Measurements from ENCODE around the gene CEND1.

CEND1 gene

GRCh38 chr11:794766-795633 lies 5.1 kb upstream of the CEND1 start:
- no peak for DNase-seq (ENCODE audit: low spot score)

GRCh38 chr11:794013-794765 lies 4.3 kb upstream of the CEND1 start:
- DNase-seq (ENCODE audit: low spot score): no peak

- DNase-seq (ENCODE audit: low spot score): no peak
These were observed 3.7 kb upstream of the CEND1 start for GRCh38 chr11:793556-793955.

GRCh38 chr11:792873-793272 lies 3.0 kb upstream of the CEND1 start:
- no peak for DNase-seq (ENCODE audit: low spot score)

- DNase-seq (ENCODE audit: low spot score): no peak
These were observed 2.6 kb upstream of the CEND1 start for GRCh38 chr11:792535-792821.

GRCh38 chr11:791658-792534 lies 2.0 kb upstream of the CEND1 start:
- no peak for DNase-seq (ENCODE audit: low spot score)

- peak; percentile 70 for DNase-seq (ENCODE audit: low spot score)
These were observed 1.1 kb upstream of the CEND1 start for GRCh38 chr11:790721-791564.

GRCh38 chr11:788953-789940 lies 643 bp downstream of the CEND1 start:
- no peak for DNase-seq (ENCODE audit: low spot score)

- DNase-seq (ENCODE audit: low spot score): no peak
These were observed 1.8 kb downstream of the CEND1 start for GRCh38 chr11:788009-788640.

GRCh38 chr11:787084-787675 lies 2.7 kb downstream of the CEND1 start:
- no peak for DNase-seq (ENCODE audit: low spot score)

GRCh38 chr11:786235-787083 lies 3.4 kb downstream of the CEND1 start:
- no peak for DNase-seq (ENCODE audit: low spot score)

- peak; percentile 87 for DNase-seq (ENCODE audit: low spot score)
These were observed 6.3 kb downstream of the CEND1 start for GRCh38 chr11:783581-784015.

- no peak for DNase-seq (ENCODE audit: low spot score)
These were observed 7.4 kb downstream of the CEND1 start for GRCh38 chr11:782264-783174.

- no peak for DNase-seq (ENCODE audit: low spot score)
These were observed 9.8 kb downstream of the CEND1 start for GRCh38 chr11:779955-780532.

GRCh38 chr11:778976-779954 lies 10.6 kb downstream of the CEND1 start:
- no peak for DNase-seq (ENCODE audit: low spot score)

Data from iPS-NIHi11 (cell line).